WI38 (cell line): Measurements from ENCODE around the gene MADCAM1.

Source experiments
- H3K4me3 ChIP-seq: 2 replicates; pipeline ENCODE4 v1.5.1; 2011; ENCODE audit warnings: low read depth, mild to moderate bottlenecking, control low read depth, low read length
- CTCF ChIP-seq: IDR thresholded peaks from 2 replicates; pipeline ENCODE4 v1.5.1; 2012; ENCODE audit warnings: low read depth, mild to moderate bottlenecking, control low read depth, low read length

The MADCAM1 gene

GRCh38 chr19:539429-540030 is 43.2 kb downstream of the MADCAM1 start:
- no peak for TF ChIP-seq CTCF
- H3K4me3 ChIP-seq, result no peak overlapping the region

GRCh38 chr19:540867-541637 is 44.8 kb downstream of the MADCAM1 start:
- TF ChIP-seq CTCF, result no peak
- no peak overlapping the region for H3K4me3 ChIP-seq

- TF ChIP-seq CTCF, result no peak
- H3K4me3 ChIP-seq, result no peak overlapping the region
These were observed 45.4 kb downstream of the MADCAM1 start for GRCh38 chr19:541699-542098.

- H3K4me3 ChIP-seq, result no peak overlapping the region
- TF ChIP-seq CTCF, result no peak
These were observed 46.0 kb downstream of the MADCAM1 start for GRCh38 chr19:542173-542866.

- H3K4me3 ChIP-seq, result no peak within 1 kb of the TSS
- TF ChIP-seq CTCF, result no peak
These were observed 47.8 kb downstream of the MADCAM1 start, which contains the start of gene GZMM for GRCh38 chr19:543910-544608. GZMM (plus strand) TSS chr19:544053; CDS start chr19:544072, 19 bp downstream.

- no peak for TF ChIP-seq CTCF
These were observed 50.8 kb downstream of the MADCAM1 start for GRCh38 chr19:547117-547516.

More at GRCh38 chr19:547117-547516, 50.8 kb downstream of the MADCAM1 start:
- H3K4me3 ChIP-seq, result no peak overlapping the region
